ENCODE results near the gene CLOCK.

- TF ChIP-seq, protein P1, sequence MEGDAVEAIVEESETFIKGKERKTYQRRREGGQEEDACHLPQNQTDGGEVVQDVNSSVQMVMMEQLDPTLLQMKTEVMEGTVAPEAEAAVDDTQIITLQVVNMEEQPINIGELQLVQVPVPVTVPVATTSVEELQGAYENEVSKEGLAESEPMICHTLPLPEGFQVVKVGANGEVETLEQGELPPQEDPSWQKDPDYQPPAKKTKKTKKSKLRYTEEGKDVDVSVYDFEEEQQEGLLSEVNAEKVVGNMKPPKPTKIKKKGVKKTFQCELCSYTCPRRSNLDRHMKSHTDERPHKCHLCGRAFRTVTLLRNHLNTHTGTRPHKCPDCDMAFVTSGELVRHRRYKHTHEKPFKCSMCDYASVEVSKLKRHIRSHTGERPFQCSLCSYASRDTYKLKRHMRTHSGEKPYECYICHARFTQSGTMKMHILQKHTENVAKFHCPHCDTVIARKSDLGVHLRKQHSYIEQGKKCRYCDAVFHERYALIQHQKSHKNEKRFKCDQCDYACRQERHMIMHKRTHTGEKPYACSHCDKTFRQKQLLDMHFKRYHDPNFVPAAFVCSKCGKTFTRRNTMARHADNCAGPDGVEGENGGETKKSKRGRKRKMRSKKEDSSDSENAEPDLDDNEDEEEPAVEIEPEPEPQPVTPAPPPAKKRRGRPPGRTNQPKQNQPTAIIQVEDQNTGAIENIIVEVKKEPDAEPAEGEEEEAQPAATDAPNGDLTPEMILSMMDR (conservative IDR thresholded peaks at IDR 0.05; ENCODE audit: low read depth, low read length), result no peak
- TF ChIP-seq EZH2 (IDR thresholded peaks at IDR 0.05; ENCODE audit: borderline replicate concordance, low read depth, low read length, poor library complexity, severe bottlenecking), result no peak
Observed at GRCh38 chr4:55458611-55459010, 88.1 kb downstream of the CLOCK start.

All from A673 (cell line).